OCI-LY7 (cell line): ENCODE measurements around the gene LAMA4.

Source experiments
- CTCF ChIP-seq: fragments of 200-600 bp; sonication (generic); conservative IDR thresholded peaks from 2 replicates; pipeline ENCODE4 v1.5.1; 2014; ENCODE audit warnings: mild to moderate bottlenecking, antibody characterized with exemption, low read length, moderate library complexity, mixed read lengths
- EZH2phosphoT487 ChIP-seq: fragments of 200-600 bp; sonication (generic); IDR thresholded peaks from 2 replicates; pipeline ENCODE4 v1.6.1; 2018; ENCODE audit warnings: low read depth, borderline replicate concordance, mild to moderate bottlenecking, mixed run types, antibody characterized with exemption, low read length, moderate library complexity, mixed read lengths

- TF ChIP-seq CTCF, result no peak
- no peak for TF ChIP-seq EZH2phosphoT487
These were observed 75.5 kb downstream of the LAMA4 start for GRCh38 chr6:112178846-112179245.
